ENCODE results near the gene TPPP3. TPM values are rescaled to one million over a fixed set of nuclear protein-coding genes. Genes with fewer than 3 reads are reported as not detected.

Gene TPPP3
- total RNA-seq, 4 donors from 2014 or later: 5.7 to 13.6 (median 9.9) TPM

DNA sequence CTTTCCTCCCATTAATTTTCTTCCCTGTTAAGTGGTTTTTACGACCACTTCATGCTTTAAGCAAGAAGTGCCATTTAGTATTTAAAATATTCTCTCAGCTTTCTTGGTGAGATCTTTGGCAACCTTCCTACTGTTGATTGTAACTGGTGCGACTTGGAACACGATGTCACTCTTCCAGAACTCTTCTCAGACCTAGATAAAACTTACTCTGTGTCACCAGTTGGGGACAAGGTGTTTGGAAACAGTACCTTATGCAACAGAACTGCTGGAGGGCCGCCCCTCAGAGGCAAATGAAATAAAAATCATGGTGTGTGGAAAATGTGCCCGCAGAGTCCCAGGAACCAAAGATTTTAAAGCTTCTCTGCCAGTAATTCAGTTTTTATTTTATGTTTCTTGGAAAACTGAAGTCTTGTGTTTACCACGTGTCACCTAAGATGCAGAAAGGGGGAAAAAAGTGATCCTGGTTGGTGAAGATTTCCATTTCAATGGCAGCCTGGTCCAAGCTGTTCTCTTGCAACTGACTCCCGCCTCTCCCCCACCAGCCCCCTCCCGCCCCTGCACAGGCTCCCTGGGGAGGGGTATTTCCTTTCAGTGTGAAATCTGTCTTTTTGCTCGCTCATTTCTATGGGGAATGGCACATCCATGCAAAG is 30.4 kb upstream of the TPPP3 start:
- H3K4me3 ChIP-seq: no peak overlapping the region
- no peak for DNase-seq (ENCODE audit: low spot score in 2 of 2)
- peaks cover 0 to 1% of the 10 kb centered on the region in 2 donors for H3K27me3 ChIP-seq
- H3K9me3 ChIP-seq: no peaks in the 10 kb centered on the region
- 38 to 46% methylated on average over 9 of the region's 9 CpGs for WGBS, 2 donors
- peaks cover 0 to 15% (median 1%) of the 10 kb centered on the region in 4 donors for H3K4me1 ChIP-seq
- no peak overlapping the region for H3K27ac ChIP-seq
- TF ChIP-seq EP300 (IDR thresholded peaks at IDR 0.05): no peak
- TF ChIP-seq, protein P1, sequence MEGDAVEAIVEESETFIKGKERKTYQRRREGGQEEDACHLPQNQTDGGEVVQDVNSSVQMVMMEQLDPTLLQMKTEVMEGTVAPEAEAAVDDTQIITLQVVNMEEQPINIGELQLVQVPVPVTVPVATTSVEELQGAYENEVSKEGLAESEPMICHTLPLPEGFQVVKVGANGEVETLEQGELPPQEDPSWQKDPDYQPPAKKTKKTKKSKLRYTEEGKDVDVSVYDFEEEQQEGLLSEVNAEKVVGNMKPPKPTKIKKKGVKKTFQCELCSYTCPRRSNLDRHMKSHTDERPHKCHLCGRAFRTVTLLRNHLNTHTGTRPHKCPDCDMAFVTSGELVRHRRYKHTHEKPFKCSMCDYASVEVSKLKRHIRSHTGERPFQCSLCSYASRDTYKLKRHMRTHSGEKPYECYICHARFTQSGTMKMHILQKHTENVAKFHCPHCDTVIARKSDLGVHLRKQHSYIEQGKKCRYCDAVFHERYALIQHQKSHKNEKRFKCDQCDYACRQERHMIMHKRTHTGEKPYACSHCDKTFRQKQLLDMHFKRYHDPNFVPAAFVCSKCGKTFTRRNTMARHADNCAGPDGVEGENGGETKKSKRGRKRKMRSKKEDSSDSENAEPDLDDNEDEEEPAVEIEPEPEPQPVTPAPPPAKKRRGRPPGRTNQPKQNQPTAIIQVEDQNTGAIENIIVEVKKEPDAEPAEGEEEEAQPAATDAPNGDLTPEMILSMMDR (IDR thresholded peaks at IDR 0.05): no peak
- TF ChIP-seq POLR2A (IDR thresholded peaks at IDR 0.05): no peak
- H3K36me3 ChIP-seq: no peaks in the 10 kb centered on the region

DNA sequence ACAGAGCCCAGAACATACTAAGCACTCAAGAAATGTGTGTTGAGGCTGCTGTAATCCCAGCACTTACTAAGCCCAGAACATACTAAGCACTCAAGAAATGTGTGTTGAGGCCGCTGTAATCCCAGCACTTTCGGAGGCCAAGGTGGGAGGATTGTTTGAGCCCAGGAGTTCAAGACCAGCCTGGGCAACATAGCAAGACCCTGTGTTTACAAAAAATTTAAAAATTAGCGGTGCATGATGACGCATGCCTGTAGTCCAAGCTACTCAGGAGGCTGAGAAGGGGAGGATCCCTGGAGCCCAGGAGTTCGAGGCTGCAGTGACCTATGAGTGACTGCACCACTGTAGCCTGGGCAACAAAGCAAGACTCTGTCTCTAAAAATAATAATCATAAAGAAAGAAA is 29.7 kb upstream of the TPPP3 start:
- 78 to 81% methylated on average over 5 of the region's 5 CpGs for WGBS, 2 donors
- Histone ChIP-seq H3K9me3 (no peaks in the 10 kb centered on the region), H3K4me1 (peaks cover 0 to 10% (median 0%) of the 10 kb centered on the region in 4 donors), H3K27ac (no peak overlapping the region), H3K36me3 (no peaks in the 10 kb centered on the region), H3K27me3 (no peaks in the 10 kb centered on the region), H3K4me3 (no peak overlapping the region)
- TF ChIP-seq, protein P1 (IDR thresholded peaks at IDR 0.05): no peak
- TF ChIP-seq EP300 (IDR thresholded peaks at IDR 0.05) (no peak), POLR2A (IDR thresholded peaks at IDR 0.05) (no peak)
- no peak for DNase-seq (ENCODE audit: low spot score in 2 of 2)

DNA sequence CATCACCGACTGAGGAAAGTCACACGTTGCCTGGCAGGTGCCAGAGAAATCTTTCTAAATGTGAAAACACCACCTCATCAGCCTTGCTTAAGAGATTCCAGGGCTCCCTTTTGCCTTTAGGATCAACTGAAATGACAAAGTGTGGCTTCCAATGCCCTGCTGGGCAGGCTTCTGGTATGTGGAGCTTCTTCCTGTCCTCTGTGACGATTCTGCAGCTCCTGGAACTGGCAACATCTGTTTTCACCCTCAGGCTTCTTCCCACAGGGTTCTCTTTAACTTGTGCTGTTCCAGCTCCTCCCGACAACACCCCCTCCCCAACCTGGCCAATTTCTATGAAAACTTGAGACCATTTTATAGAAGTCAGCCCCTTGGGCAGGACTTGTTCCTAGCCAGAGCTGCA is 27.7 kb upstream of the TPPP3 start:
- Histone ChIP-seq H3K4me3 (no peak overlapping the region), H3K9me3 (no peaks in the 10 kb centered on the region), H3K27ac (no peak overlapping the region), H3K27me3 (no peaks in the 10 kb centered on the region), H3K4me1 (peaks cover 0 to 14% (median 3%) of the 10 kb centered on the region in 4 donors), H3K36me3 (no peaks in the 10 kb centered on the region)
- WGBS, 2 donors: 78 to 84% methylated on average over 4 of the region's 4 CpGs
- no peak for DNase-seq (ENCODE audit: low spot score in 2 of 2)
- no peak for TF ChIP-seq EP300 (IDR thresholded peaks at IDR 0.05)
- TF ChIP-seq, protein P1 (IDR thresholded peaks at IDR 0.05): no peak
- no peak for TF ChIP-seq POLR2A (IDR thresholded peaks at IDR 0.05)

DNA sequence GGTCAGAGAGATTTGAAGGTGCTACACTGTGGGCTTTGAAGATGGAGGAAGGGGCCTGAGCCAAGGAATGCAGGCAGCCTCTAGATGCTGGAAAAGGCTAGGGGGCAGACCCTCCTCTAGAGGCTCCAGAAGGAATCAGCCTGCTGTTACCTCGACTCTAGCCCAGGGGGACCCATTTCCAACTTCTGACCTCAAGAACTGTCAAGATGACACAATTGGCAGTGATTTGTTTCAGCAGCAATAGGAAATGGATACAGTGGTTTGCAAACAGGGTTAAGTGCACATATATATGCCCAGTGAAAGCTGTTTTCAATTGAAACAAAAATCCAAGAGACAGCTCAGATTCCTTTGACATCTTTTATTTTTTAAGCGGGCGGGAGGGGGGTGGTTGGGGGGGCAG is 26.6 kb upstream of the TPPP3 start:
- Histone ChIP-seq H3K27me3 (no peaks in the 10 kb centered on the region), H3K4me3 (no peak overlapping the region), H3K36me3 (no peaks in the 10 kb centered on the region), H3K27ac (no peak overlapping the region), H3K9me3 (no peaks in the 10 kb centered on the region), H3K4me1 (peaks cover 0 to 24% (median 9%) of the 10 kb centered on the region in 4 donors)
- no peak for DNase-seq (ENCODE audit: low spot score in 2 of 2)
- WGBS, 2 donors: 68% methylated on average over 3 of the region's 3 CpGs
- TF ChIP-seq POLR2A (IDR thresholded peaks at IDR 0.05) (no peak), EP300 (IDR thresholded peaks at IDR 0.05) (no peak)
- TF ChIP-seq, protein P1 (IDR thresholded peaks at IDR 0.05): no peak

DNA sequence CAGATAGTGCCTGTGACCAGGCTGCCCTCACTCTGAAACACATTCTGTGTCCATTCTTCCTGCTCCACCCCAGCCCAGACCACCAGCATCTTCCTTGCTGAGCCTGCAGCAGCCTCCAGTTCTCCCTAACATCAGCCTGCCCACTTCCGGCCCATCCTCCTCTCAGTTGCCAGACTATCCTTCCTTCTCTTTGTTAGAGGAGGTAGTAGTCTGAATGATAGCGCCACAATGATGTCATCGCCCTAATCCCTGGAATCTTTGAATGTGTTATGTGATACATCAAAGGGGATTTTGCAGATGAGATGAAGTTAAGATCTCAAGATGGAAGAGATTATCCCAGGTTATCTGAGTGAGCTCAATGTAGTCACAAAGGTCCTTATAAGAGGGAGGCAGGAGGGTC is 26.2 kb upstream of the TPPP3 start:
- Histone ChIP-seq H3K9me3 (no peaks in the 10 kb centered on the region), H3K27ac (no peak overlapping the region), H3K4me3 (no peak overlapping the region), H3K4me1 (peaks cover 0 to 27% (median 9%) of the 10 kb centered on the region in 4 donors), H3K36me3 (no peaks in the 10 kb centered on the region), H3K27me3 (no peaks in the 10 kb centered on the region)
- no peak for DNase-seq (ENCODE audit: low spot score in 2 of 2)
- no peak for TF ChIP-seq EP300 (IDR thresholded peaks at IDR 0.05)
- TF ChIP-seq, protein P1 (IDR thresholded peaks at IDR 0.05): no peak
- TF ChIP-seq POLR2A (IDR thresholded peaks at IDR 0.05): no peak
- 93 to 95% methylated on average over 3 of the region's 3 CpGs for WGBS, 2 donors
